Measurements from ENCODE around the gene NR1I3.
A peak's percentile ranks its signal among the peaks of the same experiment; 100 is the strongest.

The NR1I3 gene

GRCh38 chr1:161218301-161219077 lies 19.5 kb downstream of the NR1I3 start:
- H3K36me3 Mint-ChIP-seq (ENCODE audit: low read depth), result peaks cover 15% of the 10 kb centered on the region
- no peak for DNase-seq
- ATAC-seq, result no peak
- peak overlapping the region; percentile 27 for H3K4me3 Mint-ChIP-seq
- H3K9me3 Mint-ChIP-seq, result no peaks in the 10 kb centered on the region
- H3K27me3 Mint-ChIP-seq, result peaks cover under 1% of the 10 kb centered on the region
- peak overlapping the region; percentile 75 for H3K27ac Mint-ChIP-seq
- peaks cover 63% of the 10 kb centered on the region for H3K4me1 Mint-ChIP-seq

- H3K36me3 Mint-ChIP-seq (ENCODE audit: low read depth), result peaks cover 22% of the 10 kb centered on the region
- no peak for ATAC-seq
- H3K27me3 Mint-ChIP-seq, result no peaks in the 10 kb centered on the region
- DNase-seq, result no peak
- H3K4me3 Mint-ChIP-seq, result peak overlapping the region; percentile 27
- peak overlapping the region; percentile 75 for H3K27ac Mint-ChIP-seq
- H3K9me3 Mint-ChIP-seq, result no peaks in the 10 kb centered on the region
- H3K4me1 Mint-ChIP-seq, result peaks cover 62% of the 10 kb centered on the region
These were observed 20.2 kb downstream of the NR1I3 start for GRCh38 chr1:161217831-161218230.

GRCh38 chr1:161216945-161217712 lies 20.9 kb downstream of the NR1I3 start:
- ATAC-seq (peak; percentile 88), DNase-seq (no peak)
- Mint-ChIP-seq H3K4me1 (peaks cover 60% of the 10 kb centered on the region), H3K4me3 (peak overlapping the region; percentile 56), H3K27me3 (no peaks in the 10 kb centered on the region), H3K27ac (peak overlapping the region; percentile 83), H3K9me3 (no peaks in the 10 kb centered on the region), H3K36me3 (ENCODE audit: low read depth) (peaks cover 24% of the 10 kb centered on the region)

- ATAC-seq, result no peak
- peak within 1 kb of the TSS; percentile 82 for H3K27ac Mint-ChIP-seq
- H3K27me3 Mint-ChIP-seq, result no peaks in the 10 kb centered on the region
- peak within 1 kb of the TSS; percentile 70 for H3K4me3 Mint-ChIP-seq
- peaks cover 39% of the 10 kb centered on the region for H3K36me3 Mint-ChIP-seq (ENCODE audit: low read depth)
- no peak for DNase-seq
- peaks cover 47% of the 10 kb centered on the region for H3K4me1 Mint-ChIP-seq
- H3K9me3 Mint-ChIP-seq, result no peaks in the 10 kb centered on the region
These were observed 22.9 kb downstream of the NR1I3 start, which contains the start of gene FCER1G for GRCh38 chr1:161215076-161215475. FCER1G (plus strand) TSS chr1:161215295; CDS start chr1:161215322, 27 bp downstream.

- no peak for ATAC-seq
- peaks cover 45% of the 10 kb centered on the region for H3K36me3 Mint-ChIP-seq (ENCODE audit: low read depth)
- H3K4me1 Mint-ChIP-seq, result peaks cover 47% of the 10 kb centered on the region
- H3K27me3 Mint-ChIP-seq, result no peaks in the 10 kb centered on the region
- H3K9me3 Mint-ChIP-seq, result no peaks in the 10 kb centered on the region
- H3K4me3 Mint-ChIP-seq, result no peak overlapping the region
- DNase-seq, result no peak
- H3K27ac Mint-ChIP-seq, result peak overlapping the region; percentile 68
These were observed 23.6 kb downstream of the NR1I3 start for GRCh38 chr1:161214369-161214768.

GRCh38 chr1:161209790-161210409 lies 28.1 kb downstream of the NR1I3 start:
- peak; percentile 93 for ATAC-seq
- peaks cover 60% of the 10 kb centered on the region for H3K36me3 Mint-ChIP-seq (ENCODE audit: low read depth)

GRCh38 chr1:161207173-161207572 lies 30.8 kb downstream of the NR1I3 start:
- ATAC-seq, result no peak
- Mint-ChIP-seq H3K27ac (no peak overlapping the region), H3K9me3 (no peaks in the 10 kb centered on the region), H3K4me3 (no peak overlapping the region), H3K4me1 (peaks cover 49% of the 10 kb centered on the region), H3K27me3 (no peaks in the 10 kb centered on the region), H3K36me3 (ENCODE audit: low read depth) (peaks cover 52% of the 10 kb centered on the region)
- no peak for DNase-seq

More at GRCh38 chr1:161209790-161210409, 28.1 kb downstream of the NR1I3 start:
- Mint-ChIP-seq H3K4me3 (no peak overlapping the region), H3K27ac (peak overlapping the region; percentile 80), H3K27me3 (no peaks in the 10 kb centered on the region), H3K9me3 (no peaks in the 10 kb centered on the region), H3K4me1 (peaks cover 33% of the 10 kb centered on the region)
- DNase-seq, result peak; percentile 79

- ATAC-seq (no peak), DNase-seq (no peak)
- H3K27ac Mint-ChIP-seq, result no peak overlapping the region
- no peaks in the 10 kb centered on the region for H3K27me3 Mint-ChIP-seq
- peaks cover 51% of the 10 kb centered on the region for H3K4me1 Mint-ChIP-seq
- peaks cover 46% of the 10 kb centered on the region for H3K36me3 Mint-ChIP-seq (ENCODE audit: low read depth)
- no peaks in the 10 kb centered on the region for H3K9me3 Mint-ChIP-seq
- H3K4me3 Mint-ChIP-seq, result no peak overlapping the region
These were observed 31.4 kb downstream of the NR1I3 start for GRCh38 chr1:161206411-161207140.

- Mint-ChIP-seq H3K36me3 (ENCODE audit: low read depth) (peaks cover 26% of the 10 kb centered on the region), H3K4me1 (peaks cover 60% of the 10 kb centered on the region), H3K9me3 (no peaks in the 10 kb centered on the region)
These were observed 35.9 kb downstream of the NR1I3 start, which contains the start of gene NDUFS2 for GRCh38 chr1:161201836-161202712. NDUFS2 (plus strand) TSS chr1:161202367; CDS start chr1:161202386, 19 bp downstream.

GRCh38 chr1:161200992-161201835 lies 36.8 kb downstream of the NR1I3 start:
- Mint-ChIP-seq H3K27me3 (no peaks in the 10 kb centered on the region), H3K36me3 (ENCODE audit: low read depth) (peaks cover 22% of the 10 kb centered on the region), H3K4me3 (peak overlapping the region; percentile 91), H3K27ac (peak overlapping the region; percentile 89), H3K4me1 (peaks cover 54% of the 10 kb centered on the region), H3K9me3 (no peaks in the 10 kb centered on the region)
- no peak for DNase-seq
- no peak for ATAC-seq

More at GRCh38 chr1:161201836-161202712, 35.9 kb downstream of the NR1I3 start, which contains the start of gene NDUFS2:
- ATAC-seq (peak; percentile 98), DNase-seq (peak; percentile 93)
- Mint-ChIP-seq H3K27me3 (no peaks in the 10 kb centered on the region), H3K4me3 (peak within 1 kb of the TSS; percentile 91), H3K27ac (peak within 1 kb of the TSS; percentile 89)

GRCh38 chr1:161200421-161200991 lies 37.5 kb downstream of the NR1I3 start:
- ATAC-seq (no peak), DNase-seq (no peak)
- Mint-ChIP-seq H3K4me1 (peaks cover 54% of the 10 kb centered on the region), H3K9me3 (no peaks in the 10 kb centered on the region), H3K27me3 (no peaks in the 10 kb centered on the region), H3K4me3 (peak overlapping the region; percentile 63), H3K27ac (peak overlapping the region; percentile 89), H3K36me3 (ENCODE audit: low read depth) (peaks cover 18% of the 10 kb centered on the region)

GRCh38 chr1:161199506-161200139 lies 38.4 kb downstream of the NR1I3 start:
- H3K27me3 Mint-ChIP-seq, result no peaks in the 10 kb centered on the region
- ATAC-seq (no peak), DNase-seq (no peak)
- H3K27ac Mint-ChIP-seq, result peak overlapping the region; percentile 89
- peak overlapping the region; percentile 63 for H3K4me3 Mint-ChIP-seq
- H3K9me3 Mint-ChIP-seq, result no peaks in the 10 kb centered on the region
- H3K4me1 Mint-ChIP-seq, result peaks cover 56% of the 10 kb centered on the region
- H3K36me3 Mint-ChIP-seq (ENCODE audit: low read depth), result peaks cover 11% of the 10 kb centered on the region
